ENCODE results near the gene NDUFS2. TPM values are rescaled to one million over a fixed set of nuclear protein-coding genes. Genes with fewer than 3 reads are reported as not detected.

The NDUFS2 gene
- total and polyA plus RNA-seq, 9 of the 15 experiments (the other 6 are each of a cell fraction or from before 2014, with no cell fraction given) = 70.0 to 176 (median 141) TPM

DNA sequence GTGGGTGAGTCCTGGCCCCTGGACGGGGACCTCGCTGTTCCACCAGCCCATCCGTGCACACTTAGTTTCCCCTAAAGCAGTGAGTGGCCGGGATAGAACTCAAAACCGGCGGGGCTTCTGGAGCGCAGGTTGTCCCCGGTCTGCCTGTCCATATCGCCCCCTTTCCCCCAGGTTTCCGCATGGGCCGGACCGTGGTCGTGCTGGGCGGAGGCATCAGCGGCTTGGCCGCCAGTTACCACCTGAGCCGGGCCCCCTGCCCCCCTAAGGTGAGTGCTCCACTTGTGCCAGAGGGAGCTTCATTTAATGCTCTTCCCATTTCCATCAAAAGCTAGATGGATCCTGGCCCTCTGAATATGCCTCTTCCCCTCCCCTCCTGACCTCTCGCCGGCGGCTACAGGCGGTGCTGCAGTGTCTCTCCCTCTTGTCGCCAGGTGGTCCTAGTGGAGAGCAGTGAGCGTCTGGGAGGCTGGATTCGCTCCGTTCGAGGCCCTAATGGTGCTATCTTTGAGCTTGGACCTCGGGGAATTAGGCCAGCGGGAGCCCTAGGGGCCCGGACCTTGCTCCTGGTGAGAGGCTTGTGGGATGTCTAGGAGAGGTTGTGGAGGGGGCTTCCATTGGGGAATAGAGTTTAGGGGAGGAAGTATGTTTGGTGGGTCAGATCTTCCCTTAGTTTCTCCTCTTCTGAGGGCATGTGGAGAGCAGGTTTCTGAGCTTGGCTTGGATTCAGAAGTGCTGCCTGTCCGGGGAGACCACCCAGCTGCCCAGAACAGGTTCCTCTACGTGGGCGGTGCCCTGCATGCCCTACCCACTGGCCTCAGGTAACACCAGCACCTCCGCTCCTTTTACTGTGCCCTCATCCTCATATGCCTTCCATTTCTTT, 35.3 kb upstream of the NDUFS2 start (continued):
- TF ChIP-seq BRD9 (IDR thresholded peaks at IDR 0.05; ENCODE audit: low read depth, partially characterized antibody) = no peak
- no peak for TF ChIP-seq FOXJ2 (tag; IDR thresholded peaks at IDR 0.05)
- no peak for TF ChIP-seq HMGXB4 (CRISPR knock-in tag; IDR thresholded peaks at IDR 0.05)
- TF ChIP-seq GABPA (tag; conservative IDR thresholded peaks at IDR 0.05; ENCODE audit: low read depth) = no peak; the same call in 1 of the 2 replicates
- no peak for TF ChIP-seq ADNP (tag; IDR thresholded peaks at IDR 0.05)
- TF ChIP-seq MYC (IDR thresholded peaks at IDR 0.05; ENCODE audit: low read depth, low read length) = no peak
- peak; percentile 80 for TF ChIP-seq MYC (CRISPR knock-in tag; IDR thresholded peaks at IDR 0.05; ENCODE audit: borderline replicate concordance, low read depth)
- TF ChIP-seq CCAR2 (IDR thresholded peaks at IDR 0.05; ENCODE audit: low read depth, low read length) = no peak
- TF ChIP-seq, protein P1, sequence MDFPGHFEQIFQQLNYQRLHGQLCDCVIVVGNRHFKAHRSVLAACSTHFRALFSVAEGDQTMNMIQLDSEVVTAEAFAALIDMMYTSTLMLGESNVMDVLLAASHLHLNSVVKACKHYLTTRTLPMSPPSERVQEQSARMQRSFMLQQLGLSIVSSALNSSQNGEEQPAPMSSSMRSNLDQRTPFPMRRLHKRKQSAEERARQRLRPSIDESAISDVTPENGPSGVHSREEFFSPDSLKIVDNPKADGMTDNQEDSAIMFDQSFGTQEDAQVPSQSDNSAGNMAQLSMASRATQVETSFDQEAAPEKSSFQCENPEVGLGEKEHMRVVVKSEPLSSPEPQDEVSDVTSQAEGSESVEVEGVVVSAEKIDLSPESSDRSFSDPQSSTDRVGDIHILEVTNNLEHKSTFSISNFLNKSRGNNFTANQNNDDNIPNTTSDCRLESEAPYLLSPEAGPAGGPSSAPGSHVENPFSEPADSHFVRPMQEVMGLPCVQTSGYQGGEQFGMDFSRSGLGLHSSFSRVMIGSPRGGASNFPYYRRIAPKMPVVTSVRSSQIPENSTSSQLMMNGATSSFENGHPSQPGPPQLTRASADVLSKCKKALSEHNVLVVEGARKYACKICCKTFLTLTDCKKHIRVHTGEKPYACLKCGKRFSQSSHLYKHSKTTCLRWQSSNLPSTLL (IDR thresholded peaks at IDR 0.05) = no peak
- TF ChIP-seq ZHX1 (conservative IDR thresholded peaks at IDR 0.05; ENCODE audit: low read length) = no peak
- no peak for TF ChIP-seq U2AF2 (optimal IDR thresholded peaks at IDR 0.05; ENCODE audit: low read depth, low read length)
- TF ChIP-seq BMI1 (IDR thresholded peaks at IDR 0.05; ENCODE audit: low read length) = no peak
- TF ChIP-seq, protein P2, sequence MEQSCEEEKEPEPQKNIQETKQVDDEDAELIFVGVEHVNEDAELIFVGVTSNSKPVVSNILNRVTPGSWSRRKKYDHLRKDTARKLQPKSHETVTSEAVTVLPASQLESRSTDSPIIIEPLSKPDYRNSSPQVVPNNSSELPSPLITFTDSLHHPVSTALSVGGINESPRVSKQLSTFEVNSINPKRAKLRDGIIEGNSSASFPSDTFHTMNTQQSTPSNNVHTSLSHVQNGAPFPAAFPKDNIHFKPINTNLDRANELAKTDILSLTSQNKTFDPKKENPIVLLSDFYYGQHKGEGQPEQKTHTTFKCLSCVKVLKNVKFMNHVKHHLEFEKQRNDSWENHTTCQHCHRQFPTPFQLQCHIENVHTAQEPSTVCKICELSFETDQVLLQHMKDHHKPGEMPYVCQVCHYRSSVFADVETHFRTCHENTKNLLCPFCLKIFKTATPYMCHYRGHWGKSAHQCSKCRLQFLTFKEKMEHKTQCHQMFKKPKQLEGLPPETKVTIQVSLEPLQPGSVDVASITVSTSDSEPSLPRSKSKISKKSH (CRISPR knock-in tag; IDR thresholded peaks at IDR 0.05) = no peak
- no peak for TF ChIP-seq GATAD2B (IDR thresholded peaks at IDR 0.05; ENCODE audit: borderline replicate concordance)
- TF ChIP-seq MED1 (CRISPR knock-in tag; IDR thresholded peaks at IDR 0.05; ENCODE audit: borderline replicate concordance) = no peak
- TF ChIP-seq XRCC4 (IDR thresholded peaks at IDR 0.05; ENCODE audit: extremely low read depth, insufficient read depth, insufficient read length) = no peak
- no peak for TF ChIP-seq CHCHD3 (CRISPR knock-in tag; IDR thresholded peaks at IDR 0.05)
- TF ChIP-seq PCBP2 (IDR thresholded peaks at IDR 0.05; ENCODE audit: low read depth, low read length, poor library complexity, severe bottlenecking) = no peak
